Smooth muscle cell (in vitro differentiated cells): Measurements from ENCODE around the gene CELF2. TPM values are rescaled to one million over a fixed set of nuclear protein-coding genes. Genes with fewer than 3 reads are reported as not detected.

Experiments used
- DNase-seq: peaks from one replicate; lab custom pipeline; 2025; ENCODE audit not compliant: unreplicated experiment; lab: John Stamatoyannopoulos, UW
- H2AFZ ChIP-seq: fragments of 200-600 bp; sonication (generic); 2 replicates; pipeline ENCODE4 v1.6.0; 2016; ENCODE audit warnings: antibody characterized with exemption, low read depth, mild to moderate bottlenecking
- H3F3A ChIP-seq: fragments of 200-600 bp; sonication (generic); 2 replicates; pipeline ENCODE4 v1.6.0; 2017; ENCODE audit warnings: antibody characterized with exemption, low read depth
- H3K27ac ChIP-seq: fragments of 200-600 bp; sonication (generic); 2 replicates; pipeline ENCODE4 v1.5.1; 2016; ENCODE audit warnings: low read depth, mild to moderate bottlenecking
- H3K27me3 ChIP-seq: fragments of 200-600 bp; sonication (generic); 2 replicates; pipeline ENCODE4 v1.6.1; 2016; ENCODE audit warnings: low read depth, mild to moderate bottlenecking
- H3K36me3 ChIP-seq: fragments of 200-600 bp; sonication (generic); 2 replicates; pipeline ENCODE4 v1.5.1; 2016; ENCODE audit warnings: low read depth
- H3K4me1 ChIP-seq: fragments of 200-600 bp; sonication (generic); 2 replicates; pipeline ENCODE4 v1.5.1; 2016; ENCODE audit warnings: low read depth
- H3K4me2 ChIP-seq: fragments of 200-600 bp; sonication (generic); 2 replicates; pipeline ENCODE4 v1.6.0; 2016; ENCODE audit warnings: mild to moderate bottlenecking
- H3K4me3 ChIP-seq: fragments of 200-600 bp; sonication (generic); 2 replicates; pipeline ENCODE4 v1.5.1; 2016; ENCODE audit warnings: mild to moderate bottlenecking
- H3K79me2 ChIP-seq: fragments of 200-600 bp; sonication (generic); 2 replicates; pipeline ENCODE4 v1.6.0; 2016; ENCODE audit warnings: low read depth, mild to moderate bottlenecking
- H3K9ac ChIP-seq: fragments of 200-600 bp; sonication (generic); 2 replicates; pipeline ENCODE4 v1.6.0; 2016; ENCODE audit warnings: low read depth
- H3K9me3 ChIP-seq: fragments of 200-600 bp; sonication (generic); replicated peaks from 2 replicates; pipeline ENCODE4 v1.5.1; 2016; ENCODE audit warnings: low read depth
- H4K20me1 ChIP-seq: fragments of 200-600 bp; sonication (generic); 2 replicates; pipeline ENCODE4 v1.6.0; 2016; ENCODE audit warnings: low read depth
- WGBS: methylation state at CpG from one replicate; pipeline ENCODE4 v1.1.7; 2016; ENCODE audit warnings: low lambda C conversion rate; 5-methylcytosine and 5-hydroxymethylcytosine counted together
- polyA plus RNA-seq: library from polyadenylated mRNA; unstranded; fragments of >200 nt; fragmentation: Nextera tagmentation; extraction: Ambion mirVana; gene quantifications from 2 replicates; pipeline ENCODE4 v1.2.1, GENCODE V29; 2016
- total RNA-seq: library from RNA; depleted of rRNA; stranded (reverse); fragments of >200 nt; gene quantifications from 2 replicates; pipeline ENCODE4 v1.2.3, GENCODE V29; 2014
- TF ChIP-seq, protein P1 (sequence below): fragments of 200-600 bp; sonication (generic); IDR thresholded peaks from 2 replicates; pipeline ENCODE4 v1.5.1; 2017; ENCODE audit warnings: borderline replicate concordance, mild to moderate bottlenecking, antibody characterized with exemption; ENCODE audit not compliant: insufficient read depth, poor library complexity, severe bottlenecking

Gene CELF2
- total and polyA plus RNA-seq, 2 experiments from 2014 or later = 3.0 to 4.7 TPM

DNA sequence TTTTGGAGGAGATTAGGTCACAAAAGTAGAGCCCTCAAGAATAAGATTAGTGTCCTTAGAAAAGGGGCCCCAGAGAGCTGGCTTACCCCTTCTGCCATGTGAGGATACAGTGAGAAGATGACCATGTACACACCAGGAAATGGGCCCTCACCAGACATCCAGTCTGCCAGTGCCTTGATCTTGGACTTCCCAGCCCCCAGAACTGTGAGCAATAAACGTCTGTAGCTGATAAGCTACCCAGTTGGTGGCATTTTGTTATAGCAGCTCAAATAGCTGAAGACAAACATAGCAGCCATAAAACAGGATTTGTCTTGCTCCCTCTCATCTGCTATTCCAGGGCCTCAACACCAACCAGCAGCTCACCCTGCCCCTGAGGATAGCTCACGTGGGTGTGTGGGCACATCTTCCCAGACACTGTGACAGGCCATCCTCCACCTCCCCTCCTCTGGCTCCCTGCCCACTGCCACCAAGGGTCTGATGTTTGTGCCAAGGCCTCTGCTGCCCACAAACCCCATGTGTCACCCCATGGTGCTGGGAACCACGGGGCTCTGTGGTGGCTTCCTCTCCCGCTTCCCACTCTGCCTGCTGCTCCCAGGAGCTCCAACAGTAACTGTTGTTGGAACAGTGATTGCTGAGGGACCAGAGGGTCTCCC lies 341.4 kb downstream of the CELF2 start:
- no peak overlapping the region for H3K4me3 ChIP-seq
- H3K27ac ChIP-seq = no peak overlapping the region
- no peak overlapping the region for H2AFZ ChIP-seq
- no peaks in the 10 kb centered on the region for H3K27me3 ChIP-seq
- no peaks in the 10 kb centered on the region for H3K9me3 ChIP-seq
- 81% methylated on average over 4 of the region's 4 CpGs for WGBS
- H3K4me1 ChIP-seq = no peaks in the 10 kb centered on the region
- H3K9ac ChIP-seq = no peak overlapping the region
- DNase-seq = no peak
- TF ChIP-seq, protein P1, sequence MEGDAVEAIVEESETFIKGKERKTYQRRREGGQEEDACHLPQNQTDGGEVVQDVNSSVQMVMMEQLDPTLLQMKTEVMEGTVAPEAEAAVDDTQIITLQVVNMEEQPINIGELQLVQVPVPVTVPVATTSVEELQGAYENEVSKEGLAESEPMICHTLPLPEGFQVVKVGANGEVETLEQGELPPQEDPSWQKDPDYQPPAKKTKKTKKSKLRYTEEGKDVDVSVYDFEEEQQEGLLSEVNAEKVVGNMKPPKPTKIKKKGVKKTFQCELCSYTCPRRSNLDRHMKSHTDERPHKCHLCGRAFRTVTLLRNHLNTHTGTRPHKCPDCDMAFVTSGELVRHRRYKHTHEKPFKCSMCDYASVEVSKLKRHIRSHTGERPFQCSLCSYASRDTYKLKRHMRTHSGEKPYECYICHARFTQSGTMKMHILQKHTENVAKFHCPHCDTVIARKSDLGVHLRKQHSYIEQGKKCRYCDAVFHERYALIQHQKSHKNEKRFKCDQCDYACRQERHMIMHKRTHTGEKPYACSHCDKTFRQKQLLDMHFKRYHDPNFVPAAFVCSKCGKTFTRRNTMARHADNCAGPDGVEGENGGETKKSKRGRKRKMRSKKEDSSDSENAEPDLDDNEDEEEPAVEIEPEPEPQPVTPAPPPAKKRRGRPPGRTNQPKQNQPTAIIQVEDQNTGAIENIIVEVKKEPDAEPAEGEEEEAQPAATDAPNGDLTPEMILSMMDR = no peak
- no peaks in the 10 kb centered on the region for H4K20me1 ChIP-seq
- H3K79me2 ChIP-seq = no peaks in the 10 kb centered on the region
- no peak overlapping the region for H3K4me2 ChIP-seq
- no peaks in the 10 kb centered on the region for H3K36me3 ChIP-seq
- H3F3A ChIP-seq = no peaks in the 10 kb centered on the region

DNA sequence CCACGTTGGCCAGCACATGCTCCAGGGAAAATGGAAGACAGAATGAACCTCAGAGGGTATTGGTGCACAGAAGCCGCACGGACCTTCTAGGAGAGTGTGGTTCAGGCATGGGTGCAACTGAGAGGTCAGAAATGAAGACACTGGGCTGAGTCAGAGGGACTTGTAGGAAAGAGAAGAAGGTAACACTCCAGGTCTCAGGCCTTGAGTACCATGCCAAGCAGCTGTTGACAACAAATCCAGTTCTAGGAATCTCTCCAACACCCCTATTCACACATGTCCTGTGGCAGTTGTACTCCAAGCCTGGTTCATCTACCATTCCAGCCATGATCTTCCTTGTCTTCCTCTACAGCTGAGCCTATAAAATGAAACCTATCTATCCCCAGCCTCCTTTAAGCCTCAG lies 342.2 kb downstream of the CELF2 start:
- 96% methylated on average over 3 of the region's 3 CpGs for WGBS
- no peak overlapping the region for H3K4me3 ChIP-seq
- no peak overlapping the region for H3K4me2 ChIP-seq
- H2AFZ ChIP-seq = no peak overlapping the region
- H3K9me3 ChIP-seq = no peaks in the 10 kb centered on the region
- no peak overlapping the region for H3K9ac ChIP-seq
- no peaks in the 10 kb centered on the region for H3K4me1 ChIP-seq
- TF ChIP-seq, protein P1 = no peak
- H3K36me3 ChIP-seq = no peaks in the 10 kb centered on the region
- H3K79me2 ChIP-seq = no peaks in the 10 kb centered on the region
- no peaks in the 10 kb centered on the region for H4K20me1 ChIP-seq
- H3K27ac ChIP-seq = no peak overlapping the region
- no peak for DNase-seq
- H3K27me3 ChIP-seq = no peaks in the 10 kb centered on the region
- no peaks in the 10 kb centered on the region for H3F3A ChIP-seq

DNA sequence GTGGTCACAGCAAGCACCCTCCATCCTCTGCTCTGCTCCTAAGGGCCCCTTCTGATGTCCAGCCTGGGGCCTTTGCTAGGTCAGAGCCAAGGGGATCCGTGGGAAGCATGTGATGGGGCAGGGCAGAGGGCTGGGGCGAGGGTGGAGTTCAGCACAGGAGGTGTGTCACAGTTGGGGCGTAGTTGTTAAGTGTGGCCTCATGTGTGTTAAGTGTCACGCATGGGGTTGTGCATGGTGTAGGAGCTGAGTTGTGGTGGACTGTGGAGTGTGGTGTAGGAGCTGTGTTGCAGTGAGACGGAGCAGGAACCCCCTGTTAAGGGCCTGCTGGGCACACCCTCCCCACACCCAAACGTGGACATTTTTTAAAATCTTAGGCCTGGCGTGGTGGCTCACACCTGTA lies 345.8 kb downstream of the CELF2 start:
- H3K4me1 ChIP-seq = no peaks in the 10 kb centered on the region
- WGBS = 91% methylated on average over 7 of the region's 7 CpGs

More for the DNA sequence above, 345.8 kb downstream of the CELF2 start:
- H3F3A ChIP-seq = no peaks in the 10 kb centered on the region
- no peaks in the 10 kb centered on the region for H3K36me3 ChIP-seq
- H3K9ac ChIP-seq = no peak overlapping the region
- no peak for DNase-seq
- no peaks in the 10 kb centered on the region for H4K20me1 ChIP-seq
- H3K9me3 ChIP-seq = no peaks in the 10 kb centered on the region
- no peak overlapping the region for H3K27ac ChIP-seq
- no peaks in the 10 kb centered on the region for H3K27me3 ChIP-seq
- no peaks in the 10 kb centered on the region for H3K79me2 ChIP-seq
- H3K4me2 ChIP-seq = no peak overlapping the region
- TF ChIP-seq, protein P1 = no peak
- H2AFZ ChIP-seq = no peak overlapping the region
- no peak overlapping the region for H3K4me3 ChIP-seq
